NCI-H146 treated with DMSO at 0.1 percent for 48 hours (cell line): ENCODE results near the gene ZSCAN31.
A peak's percentile ranks its signal among the peaks of the same experiment; 100 is the strongest.
"Not testable (repeated sequence)": the region's sequence is repeated elsewhere in the genome, so short reads cannot be mapped to it uniquely, and the experiment has no call there.

ENCODE experiments used
- DNase-seq: peaks from one replicate; lab custom pipeline; 2025; ENCODE audit not compliant: unreplicated experiment; lab: John Stamatoyannopoulos, UW

ZSCAN31 gene

DNA sequence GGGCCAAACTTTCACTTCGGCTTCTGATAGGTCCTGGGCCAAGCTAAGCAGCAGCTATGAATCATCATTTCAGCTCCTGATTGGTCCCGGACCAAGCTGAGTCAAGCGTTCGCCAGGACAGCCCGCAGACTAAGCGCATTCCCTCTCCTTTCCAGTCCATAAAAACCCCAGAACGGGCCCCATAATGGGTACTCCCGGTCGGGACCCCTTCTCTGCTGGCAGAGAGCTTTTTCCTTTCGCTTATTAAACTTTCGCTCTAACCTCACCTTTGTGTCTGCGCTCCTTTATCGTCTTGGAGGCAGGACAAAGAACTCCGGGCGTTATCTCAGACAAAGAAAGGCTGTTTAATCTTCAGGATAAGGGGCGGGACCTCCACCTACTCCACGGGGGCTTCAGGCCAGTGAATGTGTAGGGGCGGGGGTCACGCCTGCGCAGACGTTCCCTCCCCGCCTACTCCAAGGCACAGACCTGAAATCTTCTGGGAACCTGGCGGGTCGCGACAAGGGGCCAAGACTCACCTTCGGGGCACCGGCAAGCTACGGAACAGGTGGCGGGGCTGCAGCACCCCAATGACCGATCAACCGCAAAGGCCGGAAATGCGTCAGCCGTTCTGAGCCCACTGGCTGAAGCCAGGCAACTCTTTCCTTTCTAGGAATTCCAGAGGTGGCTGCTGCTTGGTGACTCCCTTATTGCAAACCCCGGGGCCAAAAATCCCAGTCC lies at the start of gene ZSCAN31:
ZSCAN31 (minus strand) TSS at position 585 of the 720 bp plus-strand sequence. CDS start 6,465 bp downstream, outside the sequence.
- peak; percentile 90 for DNase-seq

DNA sequence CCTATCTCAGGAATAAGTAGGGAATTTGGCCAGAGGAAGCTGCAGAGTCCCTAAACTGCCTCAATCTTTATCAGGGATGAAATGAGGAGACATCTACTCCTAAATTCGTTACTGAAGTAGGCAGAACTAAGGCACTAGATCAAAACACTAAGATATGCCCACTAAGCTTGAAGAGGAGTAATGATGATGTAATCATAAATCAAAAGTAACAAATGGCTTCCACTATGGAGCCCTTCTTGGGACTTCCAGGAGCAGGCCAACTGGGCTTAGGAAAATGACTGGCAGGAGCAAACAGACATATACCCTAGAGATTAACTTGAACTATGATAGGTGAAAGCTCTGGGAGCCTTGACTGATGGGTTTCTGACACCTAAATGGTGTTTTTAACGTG lies 48.2 kb upstream of the ZSCAN31 start:
- no peak for DNase-seq

DNA sequence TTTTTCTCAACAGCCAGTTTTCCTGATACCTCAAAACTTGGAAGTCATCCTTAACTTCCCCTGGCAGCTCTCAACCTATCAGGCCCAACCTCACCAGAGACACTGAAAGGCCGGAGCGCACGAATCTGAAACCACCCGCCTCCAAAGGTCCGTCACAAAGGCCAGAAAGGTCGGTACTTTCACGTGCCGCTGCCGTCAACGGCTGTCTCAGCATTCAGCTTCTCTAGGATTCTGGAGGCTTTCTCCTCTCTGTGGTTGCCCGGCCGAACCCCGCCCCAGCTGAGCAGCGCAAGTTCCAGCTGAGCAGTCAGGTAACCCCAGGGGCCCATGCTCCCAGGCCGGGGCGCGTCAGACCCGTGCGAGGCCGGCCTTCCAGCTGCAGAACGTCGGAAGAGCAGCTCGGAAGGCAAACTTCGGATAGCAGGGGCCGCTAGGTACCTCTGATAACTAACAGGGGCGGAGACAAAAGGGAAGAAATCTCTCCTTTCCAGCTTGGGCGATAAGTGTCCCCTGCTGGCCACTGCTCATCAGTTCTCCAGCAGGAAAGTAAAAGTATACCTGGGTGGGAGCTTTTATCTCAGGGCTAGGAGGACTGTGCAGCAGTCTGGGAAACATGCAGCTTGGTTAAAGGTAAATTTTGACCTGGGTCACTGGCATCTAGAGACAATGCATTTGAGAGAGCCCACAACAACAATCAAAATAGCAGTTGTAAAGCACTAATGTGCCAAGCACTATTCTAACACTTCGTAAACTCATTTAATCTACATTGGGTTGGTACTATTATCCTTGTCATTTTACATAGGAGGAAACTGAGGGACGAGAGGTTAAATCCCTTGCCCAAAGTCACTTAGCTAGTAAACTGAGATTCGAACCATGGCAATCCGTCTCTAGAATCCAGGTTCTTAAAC lies 47.5 kb upstream of the ZSCAN31 start:
- DNase-seq = peak; percentile 62

DNA sequence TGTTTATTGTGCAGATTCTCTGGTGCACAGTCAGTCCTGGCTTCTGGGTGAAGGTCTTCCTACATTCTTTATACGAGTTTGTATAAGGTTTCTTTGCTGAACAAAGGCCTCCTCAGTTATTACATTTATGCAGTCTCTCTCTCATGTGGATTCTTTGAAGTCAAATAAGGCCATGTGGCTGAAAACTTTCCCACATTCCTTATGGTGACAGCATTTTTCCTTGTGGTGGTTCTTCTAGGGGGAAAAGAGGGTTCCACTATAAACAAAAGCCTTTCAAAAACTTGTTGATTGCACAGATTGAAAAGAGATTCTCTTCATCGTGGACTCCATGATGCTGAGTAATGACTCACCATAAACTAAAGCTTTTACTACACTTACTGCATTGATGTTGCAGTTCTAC lies 44.4 kb upstream of the ZSCAN31 start:
- no peak for DNase-seq

DNA sequence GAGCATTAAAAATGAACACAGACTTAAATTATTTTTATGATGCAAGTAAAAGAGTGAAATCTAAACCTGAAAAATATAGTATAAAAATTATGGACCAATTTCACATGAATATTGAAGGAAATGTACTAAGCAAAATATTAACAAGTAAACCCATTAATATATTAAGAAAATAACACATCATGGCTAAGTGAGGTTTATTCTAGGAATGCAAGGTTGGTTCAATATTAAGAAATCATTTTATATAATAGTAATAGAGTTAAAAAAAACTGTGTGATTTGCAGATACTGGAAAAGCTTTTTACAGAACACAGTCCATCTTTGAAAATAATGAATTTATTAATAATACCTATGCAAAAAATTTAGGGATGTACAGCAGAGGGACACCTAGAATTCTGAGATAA lies 42.7 kb upstream of the ZSCAN31 start:
- no peak for DNase-seq

DNA sequence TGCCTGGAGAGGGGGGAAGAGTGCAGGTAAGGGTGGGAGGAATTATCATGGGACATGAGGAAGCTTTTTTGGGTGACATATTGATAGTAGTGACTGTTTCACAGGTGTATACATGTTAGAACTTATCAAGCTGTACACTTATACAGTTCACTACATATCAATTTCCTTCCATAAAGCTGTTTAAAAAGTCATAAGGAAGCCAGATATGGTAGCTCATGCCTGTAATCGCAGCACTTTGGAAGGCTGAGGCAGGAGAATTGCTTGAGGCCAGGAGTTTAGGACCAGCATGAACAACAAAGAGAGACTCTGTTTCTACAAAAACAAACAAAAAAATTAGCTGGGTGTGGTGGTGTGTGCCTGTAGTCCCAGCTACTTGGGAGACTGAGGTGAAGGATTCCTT lies 41.9 kb upstream of the ZSCAN31 start:
- no peak for DNase-seq

DNA sequence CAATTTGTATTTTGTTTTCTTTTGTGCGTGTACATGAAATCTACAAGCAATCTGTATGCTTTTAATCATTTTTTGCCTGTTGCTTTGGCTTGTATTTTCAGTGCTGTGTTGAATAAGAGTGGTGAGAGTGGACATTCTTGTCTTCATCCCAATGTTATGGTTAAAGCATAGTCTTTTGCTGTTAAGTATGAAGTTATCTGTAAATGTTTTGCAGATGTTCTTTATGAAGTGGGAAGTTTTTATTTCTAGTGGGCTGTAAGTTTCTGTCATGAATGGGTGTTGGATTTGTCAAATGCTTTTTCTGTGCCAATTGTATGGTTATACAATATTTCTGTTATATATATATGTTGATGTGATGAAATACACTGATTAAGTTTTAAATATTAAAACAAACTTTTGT lies 38.0 kb upstream of the ZSCAN31 start:
- no peak for DNase-seq

DNA sequence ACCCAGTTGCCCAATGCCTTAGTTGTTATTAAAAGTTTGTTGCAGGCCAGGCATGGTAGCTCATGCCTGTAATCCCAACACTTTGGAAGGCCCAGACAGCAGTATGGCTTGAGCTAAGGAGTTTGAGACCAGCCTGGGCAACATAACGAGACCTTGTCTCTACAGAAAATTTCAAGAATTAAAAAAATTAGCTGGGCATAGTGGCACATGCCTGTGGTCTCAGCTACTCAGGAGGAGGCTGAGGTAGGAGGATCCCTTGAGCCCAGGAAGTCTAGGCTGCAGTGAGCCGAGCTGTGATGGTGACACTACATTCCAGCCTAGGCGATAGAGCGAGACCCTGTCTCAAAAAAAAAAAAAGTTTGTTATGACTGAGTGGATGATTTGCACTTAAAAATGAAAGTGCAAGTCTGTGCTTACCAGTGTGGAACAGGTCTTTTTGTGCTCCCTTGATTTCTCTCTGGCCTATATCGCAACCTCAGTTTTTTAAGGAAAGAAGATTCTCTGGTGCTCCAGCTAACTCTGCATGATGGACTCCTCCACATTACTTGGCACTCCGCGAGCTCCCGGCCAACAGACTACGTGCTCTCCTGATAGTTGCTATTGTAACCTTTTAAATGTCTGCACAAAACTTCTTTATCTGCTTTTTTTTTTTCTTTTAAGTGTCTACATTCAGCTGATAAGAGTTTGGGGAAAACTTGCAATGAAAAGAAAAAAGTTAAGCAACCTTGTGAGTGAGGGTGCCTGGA lies 35.9 kb upstream of the ZSCAN31 start:
- no peak for DNase-seq

DNA sequence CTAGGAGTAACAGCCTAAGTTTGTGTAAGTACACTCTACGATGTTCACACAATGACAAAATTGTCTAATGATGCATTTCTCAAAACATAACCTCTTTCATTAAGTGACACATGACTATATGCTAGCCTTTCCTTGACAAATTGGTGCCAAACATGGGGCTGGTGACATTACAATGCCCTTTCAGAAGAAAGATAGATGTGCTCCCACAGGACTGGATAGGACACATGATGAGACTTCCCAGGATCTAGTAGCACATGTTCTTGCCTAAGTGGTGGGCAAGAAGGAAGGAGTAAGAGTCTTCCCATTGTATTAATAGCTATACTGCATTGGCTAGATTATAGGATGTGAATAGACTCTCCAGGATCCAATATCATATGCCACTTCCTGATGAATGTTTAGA lies 35.3 kb upstream of the ZSCAN31 start:
- no peak for DNase-seq

DNA sequence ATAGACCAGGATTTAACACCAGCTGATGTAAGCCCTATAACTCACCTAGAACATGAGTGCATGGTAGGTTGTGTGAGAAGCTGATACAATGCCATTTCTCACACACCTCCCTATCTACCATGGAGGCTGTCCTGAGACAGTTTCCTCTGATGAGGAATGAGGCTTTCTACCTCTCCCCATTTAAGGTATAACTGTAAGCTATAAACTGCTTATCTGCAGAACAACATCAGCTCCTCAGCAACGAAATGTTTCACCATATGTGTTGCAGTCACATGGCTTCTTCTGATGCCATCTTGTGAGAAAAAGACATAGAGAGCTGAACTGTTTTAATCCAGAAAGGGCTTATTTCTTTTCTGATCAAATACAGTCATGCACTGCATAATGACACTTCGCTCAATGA lies 34.5 kb upstream of the ZSCAN31 start:
- no peak for DNase-seq

DNA sequence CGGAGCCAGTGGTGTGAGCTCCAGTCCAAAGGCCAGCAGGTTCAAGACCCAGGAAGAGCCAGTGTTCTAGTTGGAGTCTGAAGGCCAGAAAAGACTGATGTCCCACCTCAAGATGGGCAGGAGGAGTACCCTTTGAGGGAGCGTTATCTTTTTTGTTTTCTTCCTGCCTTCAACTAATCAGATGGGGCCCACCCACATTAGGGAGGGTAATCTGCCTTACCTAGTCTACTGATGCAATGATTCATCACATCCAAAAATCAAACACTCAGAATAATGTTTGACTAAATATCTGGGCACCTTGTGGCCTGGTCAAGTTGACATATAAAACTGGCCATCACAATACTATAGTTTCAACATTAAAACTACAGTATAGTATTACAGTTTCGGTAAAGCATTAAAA lies 33.5 kb upstream of the ZSCAN31 start:
- DNase-seq = no peak

DNA sequence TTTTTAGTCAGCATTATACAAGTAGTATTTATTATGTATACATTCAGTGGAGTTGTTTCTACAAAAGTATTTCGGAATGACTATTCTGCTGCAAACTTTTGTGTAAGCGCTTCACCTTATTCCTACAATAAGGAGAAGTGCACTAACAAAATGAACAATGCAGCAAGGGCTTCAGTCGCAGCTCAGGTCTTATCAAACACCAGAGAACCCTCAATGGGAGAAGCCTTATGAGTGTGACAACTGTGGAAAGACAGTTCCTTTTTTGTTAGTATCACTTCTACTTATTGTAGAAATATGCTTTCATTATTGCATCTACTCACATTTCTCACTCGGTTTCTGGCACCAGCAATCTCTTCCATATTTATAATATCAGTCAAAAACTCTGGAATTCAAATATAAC lies 32.6 kb upstream of the ZSCAN31 start:
- no peak for DNase-seq

DNA sequence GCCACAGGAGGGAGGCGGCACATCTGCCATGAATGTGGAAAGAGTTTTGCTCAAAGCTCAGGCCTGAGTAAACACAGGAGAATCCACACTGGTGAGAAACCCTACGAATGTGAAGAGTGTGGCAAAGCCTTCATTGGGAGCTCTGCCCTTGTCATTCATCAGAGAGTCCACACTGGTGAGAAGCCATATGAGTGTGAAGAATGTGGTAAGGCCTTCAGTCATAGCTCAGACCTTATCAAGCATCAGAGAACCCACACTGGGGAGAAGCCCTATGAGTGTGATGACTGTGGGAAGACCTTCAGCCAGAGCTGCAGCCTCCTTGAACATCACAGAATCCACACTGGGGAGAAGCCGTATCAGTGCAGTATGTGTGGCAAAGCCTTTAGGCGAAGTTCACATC lies 29.6 kb upstream of the ZSCAN31 start:
- DNase-seq = not testable (repeated sequence)

DNA sequence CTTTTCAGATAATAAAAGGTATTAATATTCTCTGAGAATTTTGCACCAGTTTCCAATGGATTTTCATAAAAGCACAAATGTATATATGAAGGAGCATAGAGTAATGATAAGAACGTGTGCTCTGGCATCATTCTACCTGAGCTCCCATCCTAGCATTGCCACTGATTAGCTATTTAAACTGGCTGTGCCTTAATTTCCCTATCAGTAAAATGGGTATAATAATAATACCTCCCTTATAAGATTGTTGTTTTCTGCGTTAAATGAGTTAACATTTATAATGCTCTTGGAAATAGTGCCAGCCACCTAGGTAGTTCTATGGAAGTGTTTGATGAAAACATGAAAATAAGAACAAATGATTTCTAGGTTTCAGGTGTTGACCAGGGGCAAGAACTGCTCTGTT lies 25.0 kb upstream of the ZSCAN31 start:
- no peak for DNase-seq

DNA sequence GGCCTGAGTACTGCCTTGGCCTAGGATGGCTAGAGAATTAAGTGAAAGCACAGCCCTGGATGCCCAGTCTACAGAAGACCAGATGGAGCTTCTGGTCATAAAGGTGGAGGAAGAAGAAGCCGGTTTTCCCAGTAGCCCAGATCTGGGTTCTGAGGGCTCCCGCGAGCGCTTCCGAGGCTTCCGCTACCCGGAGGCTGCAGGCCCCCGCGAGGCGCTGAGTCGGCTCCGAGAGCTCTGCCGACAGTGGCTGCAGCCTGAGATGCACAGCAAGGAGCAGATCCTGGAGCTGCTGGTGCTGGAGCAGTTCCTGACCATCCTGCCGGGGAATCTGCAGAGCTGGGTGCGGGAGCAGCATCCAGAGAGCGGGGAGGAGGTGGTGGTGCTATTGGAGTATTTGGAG lies 23.6 kb upstream of the ZSCAN31 start:
- DNase-seq = not testable (repeated sequence)

DNA sequence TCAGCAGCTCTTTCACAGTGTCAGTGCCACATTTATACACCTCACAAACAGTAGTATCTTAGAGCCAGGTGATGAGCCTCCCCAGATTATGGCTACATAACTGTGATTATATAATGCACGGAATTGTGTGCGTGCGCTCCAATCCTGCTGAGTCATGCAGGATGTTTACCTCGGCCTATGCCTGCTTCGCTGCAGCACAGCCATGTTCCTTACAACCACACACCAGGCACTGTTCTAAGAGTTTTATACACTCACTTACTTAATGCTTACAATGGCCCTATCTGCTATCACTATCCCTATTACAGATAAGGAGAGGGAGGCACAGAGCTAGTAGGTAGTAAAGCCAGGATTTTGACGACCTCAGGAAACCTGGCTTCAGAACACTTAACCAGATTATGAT lies 21.1 kb upstream of the ZSCAN31 start:
- DNase-seq = no peak

DNA sequence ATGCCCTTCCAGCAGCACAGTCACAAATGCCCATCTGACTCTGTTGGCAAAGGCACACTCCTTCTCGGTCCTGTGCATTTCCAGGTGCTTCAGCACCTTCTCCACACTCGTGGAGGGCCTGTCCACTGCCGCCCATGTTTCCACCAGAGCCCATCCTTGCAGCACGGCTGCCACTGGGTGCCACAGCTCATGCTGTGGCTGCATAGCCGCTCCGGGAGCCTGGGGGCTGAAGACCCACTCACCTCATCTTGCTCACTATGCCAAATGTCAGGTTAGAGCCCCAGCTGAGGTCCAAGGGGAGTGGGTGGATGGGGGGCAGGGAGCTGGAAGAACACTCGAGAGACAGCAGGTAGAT lies 20.7 kb upstream of the ZSCAN31 start:
- DNase-seq = no peak

DNA sequence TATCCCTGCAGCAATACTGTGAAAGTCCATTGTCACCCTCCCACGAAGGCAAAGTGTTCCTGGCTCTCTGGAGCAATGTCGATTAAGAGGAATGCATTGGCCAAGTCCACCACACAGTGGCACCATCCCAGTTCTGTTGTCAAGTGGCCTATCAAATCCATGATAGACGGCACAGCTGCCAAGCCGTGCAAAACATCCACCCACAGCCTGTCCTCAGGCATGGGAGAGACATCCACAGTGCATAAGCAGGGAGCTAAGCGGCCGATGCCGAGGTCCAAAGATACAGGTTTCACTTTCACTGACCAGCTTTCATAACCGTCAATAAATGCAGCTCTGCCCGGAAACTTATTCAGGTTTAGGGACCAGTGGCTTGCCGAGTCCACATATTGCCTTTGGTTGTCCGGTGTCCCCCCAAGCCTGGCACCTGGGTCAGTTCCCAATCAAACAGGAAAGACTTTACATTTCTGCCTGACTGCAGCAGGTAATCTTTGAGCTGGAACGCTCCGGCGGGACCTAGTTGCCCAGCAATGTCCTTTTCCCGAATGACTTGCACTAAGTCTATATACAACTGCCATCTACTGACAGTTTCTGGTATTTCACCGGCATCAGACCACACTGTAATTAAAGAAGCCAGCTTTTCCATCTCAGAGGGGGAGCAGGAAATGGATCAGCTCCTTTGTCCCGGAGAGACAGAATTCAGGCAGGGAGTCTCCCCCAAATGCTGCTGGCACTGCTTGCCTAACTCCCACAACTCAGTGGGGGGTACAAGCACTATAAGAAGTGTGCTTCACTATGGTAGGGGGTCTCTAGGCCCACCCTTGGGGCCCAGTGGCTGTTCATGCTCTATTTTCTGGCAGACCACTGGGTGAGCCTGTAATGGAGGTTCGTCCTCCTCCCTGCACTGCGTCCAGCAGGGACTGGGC lies 20.1 kb upstream of the ZSCAN31 start:
- peak; percentile 82 for DNase-seq

DNA sequence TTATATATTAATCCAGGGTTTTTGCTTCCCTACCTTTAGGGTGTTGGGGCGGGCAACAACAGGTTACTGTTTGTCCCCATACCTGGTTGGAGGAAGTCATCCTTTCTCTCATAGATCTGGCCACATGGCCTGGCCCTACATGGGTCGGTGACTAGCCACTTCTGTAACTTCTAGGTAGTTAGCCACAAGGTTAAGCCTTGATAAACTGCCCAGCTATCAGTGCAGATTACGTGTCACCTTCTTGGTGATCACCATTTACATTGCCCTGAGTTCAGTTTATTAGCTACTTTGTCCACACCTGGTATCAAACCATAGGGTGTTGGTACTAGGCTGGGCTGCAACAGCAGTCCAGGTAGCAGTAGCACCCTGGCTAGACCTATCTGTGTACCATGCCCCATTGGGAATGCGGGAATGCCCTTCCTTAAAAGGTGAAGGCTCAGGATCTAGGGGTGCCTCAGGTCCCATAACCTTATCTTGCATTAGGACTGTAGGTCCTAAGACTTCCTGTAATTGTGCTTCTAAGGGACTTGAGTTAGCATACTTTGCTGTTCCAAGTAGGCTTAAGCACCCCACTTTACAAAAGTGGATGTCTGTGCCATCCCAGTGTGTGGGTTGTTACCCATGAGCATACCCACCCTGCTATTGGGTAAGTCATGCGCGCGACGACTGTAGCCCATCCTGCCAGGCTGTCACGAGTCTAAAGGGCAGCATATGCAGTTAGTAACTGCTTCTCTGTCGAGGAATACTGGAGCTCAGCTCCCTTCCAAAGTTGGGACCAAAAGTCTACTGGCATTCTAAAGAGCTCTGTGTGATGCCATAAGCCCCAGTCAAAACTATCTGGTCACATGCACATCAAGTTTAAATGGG lies 19.0 kb upstream of the ZSCAN31 start:
- DNase-seq = no peak
